ENCODE measurements around the gene BRINP2.

Gene BRINP2

GRCh38 chr1:177329871-177330270, 159.1 kb downstream of the BRINP2 start:
- no peak for DNase-seq

Measured in OCI-M1 (cell line).